Left ventricle myocardium superior (tissue), 1 donor: ENCODE results near the gene ELOVL1. TPM values are rescaled to one million over a fixed set of nuclear protein-coding genes. Genes with fewer than 3 reads are reported as not detected.

ENCODE experiments used
- ATAC-seq: fragments of 200-7000 bp; cut with Tn5 transposase; one replicate; pipeline ENCODE4 v1.9.1; 2020; ENCODE audit warnings: mild to moderate bottlenecking, moderate library complexity
- DNase-seq: peaks from one replicate; pipeline ENCODE4 v3.0.0-alpha.2; 2020
- intact Hi-C: fragments of 100-400 bp; cut with micrococcal nuclease; formaldehyde crosslinking; loops from one replicate; pipeline ENCODE4 v1.11.0; 2022
- microRNA-seq: library from miRNA; unstranded; fragments of <30 nt; microRNA quantifications from one replicate; pipeline ENCODE4 v1.2.0, GENCODE V29; 2020; ENCODE audit warnings: borderline number of aligned reads
- total RNA-seq: library from RNA; stranded (reverse); fragmentation: NEBNext Ultra II Directional; extraction: Animal tissue kit (Norgen Biotek cat#: 25700); gene quantifications from one replicate; pipeline ENCODE4 v1.2.1, GENCODE V29; 2021
- donor health status: DM: no; HTN: yes; CAD: no; lungs with severe emphysema.

Gene ELOVL1
- total RNA-seq, 1 donor from 2014 or later, result 30.2 TPM

- ATAC-seq (no peak), DNase-seq (no peak)
- intact Hi-C loops, result no loop called here
Measured at GRCh38 chr1:43315481-43315880, 52.3 kb downstream of the ELOVL1 start.

- intact Hi-C loops, result no loop called here
- DNase-seq (no peak), ATAC-seq (no peak)
Measured at GRCh38 chr1:43314233-43314632, 53.6 kb downstream of the ELOVL1 start.

- intact Hi-C loops, result no loop called here
- no peak for ATAC-seq
- no peak for DNase-seq
Measured at GRCh38 chr1:43313771-43314170, 54.0 kb downstream of the ELOVL1 start.

Small RNAs within 50 kb of the gene (microRNA-seq; reads per million reads assigned to microRNA genes)
- not detected for gene MIR6734

Other genes starting within 250 kb of the ELOVL1 start
- gene EBNA1BP2, start 195.7 kb downstream of the ELOVL1 start, total RNA-seq, result 28.8 TPM
- gene CFAP57, start 195.7 kb downstream of the ELOVL1 start, total RNA-seq, result not detected
- not detected for gene TMEM125, start 98.0 kb downstream of the ELOVL1 start, total RNA-seq
- not detected for gene C1orf210, start 82.4 kb downstream of the ELOVL1 start, total RNA-seq
- 21.9 TPM for gene TIE1, start 67.0 kb downstream of the ELOVL1 start, total RNA-seq
- 0.40 TPM for gene MPL, start 30.2 kb downstream of the ELOVL1 start, total RNA-seq
- 1.3 TPM for gene CDC20, start 9.0 kb downstream of the ELOVL1 start, total RNA-seq
- 16.0 TPM for gene MED8, start 21.8 kb upstream of the ELOVL1 start, total RNA-seq
- 27.0 TPM for gene SZT2, start 21.9 kb upstream of the ELOVL1 start, total RNA-seq
- gene HYI, start 85.9 kb upstream of the ELOVL1 start, total RNA-seq, result 23.4 TPM
- 7.0 TPM for gene PTPRF, start 162.9 kb upstream of the ELOVL1 start, total RNA-seq